Stimulated activated CD4-positive, alpha-beta T cell treated with anti-CD3 and anti-CD28 coated beads, Interleukin-2, amount 100 ng/mL, for 4 hours (primary cell): ENCODE data around the gene PACS2.

Source experiments
- DNase-seq: peaks from one replicate; pipeline ENCODE4 v3.0.0-alpha.2; 2020; ENCODE audit warnings: low read depth

PACS2 gene

DNA sequence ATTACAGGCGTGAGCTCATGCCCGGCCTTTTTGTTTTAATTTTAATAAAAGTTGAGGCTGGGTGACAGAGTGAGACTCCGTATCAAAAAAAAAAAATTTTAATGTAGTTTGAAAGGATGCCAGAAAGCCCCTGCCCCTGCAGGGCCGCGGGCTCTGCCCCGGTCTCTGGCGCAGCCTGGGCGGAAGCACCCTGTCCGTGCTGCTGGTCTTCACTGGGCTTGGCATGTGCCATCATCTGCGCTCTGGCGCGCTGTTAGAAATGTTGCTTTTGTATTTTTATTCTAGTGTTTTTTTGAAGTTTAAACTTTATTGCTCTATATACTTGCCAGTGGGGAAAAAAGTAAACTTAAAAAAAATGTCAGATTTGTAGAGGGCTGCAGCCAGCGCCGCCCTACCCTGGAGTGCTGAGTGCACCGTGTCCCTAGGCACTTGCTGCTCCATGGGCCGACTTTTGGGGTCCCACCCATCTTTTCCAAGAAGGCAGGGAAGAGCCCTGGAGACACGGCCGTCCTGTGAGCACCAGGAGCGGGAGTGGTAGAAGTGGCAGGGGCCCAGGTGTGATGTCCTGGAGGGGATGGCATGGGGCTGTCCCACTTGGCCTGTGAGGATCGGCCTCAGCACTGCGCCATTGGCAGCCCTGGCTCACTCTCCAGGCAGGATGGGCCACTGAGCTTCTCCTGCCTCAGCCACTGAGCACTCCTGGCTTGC lies 109.1 kb downstream of the PACS2 start:
- no peak for DNase-seq

- no peak for DNase-seq
Observed at GRCh38 chr14:105424861-105425260, 110.3 kb downstream of the PACS2 start.

- no peak for DNase-seq
Observed at GRCh38 chr14:105425823-105426247, 111.3 kb downstream of the PACS2 start.

GRCh38 chr14:105426416-105427130 lies 112.0 kb downstream of the PACS2 start:
- DNase-seq: no peak

- no peak for DNase-seq
Observed at GRCh38 chr14:105427412-105427811, 112.9 kb downstream of the PACS2 start.

DNA sequence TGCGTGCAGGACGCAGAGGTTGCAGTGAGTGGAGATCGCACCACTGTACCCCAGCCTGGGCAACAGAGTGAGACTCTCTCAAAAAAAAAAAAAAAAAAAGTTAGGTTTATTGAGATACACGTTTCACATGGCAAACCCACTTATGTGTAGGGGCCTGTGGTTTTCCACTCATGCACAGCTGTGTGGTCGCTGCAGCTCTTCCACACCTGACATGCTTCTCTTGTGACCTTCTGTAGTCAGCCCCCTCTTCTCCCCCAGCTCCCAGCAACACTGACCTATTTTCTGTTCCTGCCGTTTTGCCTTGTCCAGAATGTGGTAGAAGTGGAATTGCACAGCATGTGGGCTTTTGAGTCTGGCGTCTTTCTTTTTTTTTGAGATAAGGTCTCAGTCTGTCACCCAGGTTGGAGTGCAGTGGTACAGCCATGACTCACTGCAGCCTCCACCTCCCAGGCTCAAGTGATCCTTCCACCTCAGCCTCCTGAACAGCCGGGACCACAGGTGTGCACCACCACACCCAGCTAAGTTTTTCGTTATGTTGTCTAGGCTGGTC lies 113.5 kb downstream of the PACS2 start:
- no peak for DNase-seq

DNA sequence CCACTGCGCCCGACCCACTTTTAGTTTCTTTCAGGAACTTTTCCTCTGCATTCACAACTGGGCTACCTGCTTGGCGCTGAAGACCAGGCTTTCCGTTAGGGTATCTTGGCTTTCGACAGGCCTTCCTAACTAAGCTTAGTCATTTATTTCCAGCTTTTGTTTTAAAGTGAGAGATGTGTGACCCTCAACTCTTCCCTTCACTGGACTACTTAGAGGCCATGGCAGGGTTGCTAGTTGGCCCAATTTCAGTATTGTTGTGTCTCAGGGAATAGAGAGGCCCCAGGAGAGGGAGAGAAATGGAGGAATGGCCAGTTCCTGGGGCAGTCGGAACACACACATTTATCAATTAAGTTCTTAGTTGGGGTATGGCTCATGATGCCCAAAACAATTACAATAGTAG lies 115.5 kb downstream of the PACS2 start:
- no peak for DNase-seq

DNA sequence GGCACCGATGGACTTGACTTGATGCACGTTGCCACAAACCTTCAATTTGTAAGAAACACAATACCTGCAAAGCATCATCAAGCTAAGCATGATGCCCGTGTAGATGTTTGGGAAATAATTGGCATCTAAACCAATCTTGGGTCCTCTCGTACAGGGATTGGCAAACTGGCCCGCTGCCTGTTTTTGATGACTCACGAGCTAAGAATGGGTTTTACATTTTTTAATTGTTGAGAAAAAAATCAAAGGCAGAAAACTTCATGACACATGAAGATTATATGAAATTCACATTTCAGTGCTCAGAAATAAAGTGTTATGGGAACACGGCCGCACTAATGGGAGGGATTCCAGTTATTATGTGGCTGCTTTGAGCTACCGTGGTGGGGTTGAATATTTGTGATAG lies 116.0 kb downstream of the PACS2 start:
- no peak for DNase-seq

DNA sequence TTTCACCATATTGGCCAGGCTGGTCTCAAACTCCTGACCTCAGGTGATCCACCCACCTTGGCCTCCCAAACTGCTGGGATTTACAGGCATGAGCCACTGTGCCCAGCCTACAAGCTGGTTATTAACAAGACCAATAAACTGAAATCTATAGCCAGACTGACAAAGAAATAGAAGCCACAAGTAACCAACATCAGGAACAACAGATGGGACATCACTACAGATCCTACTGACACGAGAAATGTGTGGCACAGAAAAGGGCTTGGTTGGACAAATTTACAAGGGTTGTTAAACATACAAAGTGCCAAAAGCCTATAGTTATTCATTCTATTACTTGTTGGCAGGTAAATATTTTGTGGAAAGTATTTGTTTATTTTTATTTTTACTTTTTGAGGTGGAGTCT lies 116.7 kb downstream of the PACS2 start:
- no peak for DNase-seq

- no peak for DNase-seq
Observed at GRCh38 chr14:105432657-105433056, 118.1 kb downstream of the PACS2 start.

GRCh38 chr14:105433161-105433605 lies 118.6 kb downstream of the PACS2 start:
- no peak for DNase-seq

DNA sequence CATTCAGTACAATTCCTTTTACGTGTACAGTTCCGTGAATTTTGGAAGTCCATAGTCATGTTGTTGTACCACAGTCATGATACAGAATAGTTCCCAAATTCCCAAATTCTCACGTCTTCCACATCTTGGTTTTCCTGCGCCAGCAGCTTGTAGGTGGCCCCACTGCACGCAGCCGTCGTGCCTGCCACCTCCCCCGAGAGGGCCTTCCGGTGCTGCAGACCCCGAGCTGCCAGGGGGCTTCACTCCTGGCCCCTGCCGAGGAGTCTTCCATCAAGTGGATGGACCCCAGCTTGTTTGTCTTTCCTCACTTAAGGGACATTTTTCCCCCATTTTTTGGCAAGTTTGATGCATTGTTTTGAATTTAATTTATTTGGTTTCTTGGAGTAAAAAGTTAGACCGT lies 121.9 kb downstream of the PACS2 start:
- DNase-seq: no peak

GRCh38 chr14:105436891-105437722 lies 122.6 kb downstream of the PACS2 start:
- DNase-seq: no peak

GRCh38 chr14:105437723-105438500 lies 123.4 kb downstream of the PACS2 start:
- no peak for DNase-seq

DNA sequence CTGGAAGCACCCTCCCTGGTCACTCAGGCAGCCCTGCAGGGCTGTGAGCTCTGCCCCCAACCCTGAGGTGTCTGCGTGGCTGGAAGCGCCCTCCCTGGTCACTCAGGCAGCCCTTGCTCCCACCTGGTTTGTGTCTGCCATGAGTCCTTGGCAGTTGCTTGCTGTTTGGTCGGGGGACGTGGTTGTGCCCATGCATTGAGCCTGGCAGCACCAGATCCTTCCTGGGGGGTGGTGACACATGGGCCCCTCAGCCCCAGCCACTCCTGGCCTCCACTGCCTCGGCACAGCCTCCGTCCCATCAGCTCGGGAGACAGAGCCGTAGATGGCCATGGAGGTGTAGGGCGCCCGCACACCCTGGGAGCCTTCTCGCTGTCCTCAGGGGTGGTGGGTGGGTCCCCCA lies 124.6 kb downstream of the PACS2 start:
- DNase-seq: no peak

- no peak for DNase-seq
Observed at GRCh38 chr14:105439710-105440553, 125.4 kb downstream of the PACS2 start.

DNA sequence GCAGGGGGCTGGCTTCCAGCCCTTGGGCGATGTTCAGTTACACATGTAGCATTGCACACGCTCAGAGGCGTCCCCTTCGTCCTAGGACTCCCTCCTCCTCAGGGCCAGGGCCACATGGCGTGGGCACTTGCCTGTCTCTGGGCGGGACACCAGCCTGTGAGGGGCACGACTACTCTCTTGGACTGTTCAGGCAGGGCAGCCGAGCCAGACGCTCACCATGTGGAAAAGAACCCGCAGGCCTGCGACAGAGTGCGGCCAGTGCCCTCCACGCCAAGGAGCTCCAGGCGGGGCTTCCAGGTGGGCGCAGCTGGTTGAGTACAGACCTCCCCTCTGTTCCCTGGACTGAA lies 126.0 kb downstream of the PACS2 start:
- DNase-seq: no peak

- no peak for DNase-seq
Observed at GRCh38 chr14:105440992-105441391, 126.4 kb downstream of the PACS2 start.

DNA sequence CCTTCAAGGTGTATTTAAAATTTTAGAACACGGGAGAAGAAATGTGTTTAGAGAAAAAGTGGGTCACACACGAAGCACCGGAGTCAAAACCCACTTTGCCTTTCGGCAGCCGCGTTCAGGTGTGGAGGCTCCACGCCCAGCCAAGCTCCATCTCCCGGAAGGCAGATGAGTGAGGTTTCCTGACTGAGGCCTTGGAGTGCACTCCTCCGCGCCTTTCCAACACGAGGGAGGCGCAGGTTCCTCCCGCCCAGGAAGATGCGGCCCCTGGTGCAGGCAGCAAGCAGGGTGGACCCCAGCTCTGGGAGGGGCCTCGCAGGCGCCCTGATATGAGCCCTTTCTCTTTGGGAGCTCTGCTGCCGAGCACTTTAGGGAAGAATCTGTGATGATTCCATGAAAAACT lies 127.6 kb downstream of the PACS2 start:
- DNase-seq: no peak

DNA sequence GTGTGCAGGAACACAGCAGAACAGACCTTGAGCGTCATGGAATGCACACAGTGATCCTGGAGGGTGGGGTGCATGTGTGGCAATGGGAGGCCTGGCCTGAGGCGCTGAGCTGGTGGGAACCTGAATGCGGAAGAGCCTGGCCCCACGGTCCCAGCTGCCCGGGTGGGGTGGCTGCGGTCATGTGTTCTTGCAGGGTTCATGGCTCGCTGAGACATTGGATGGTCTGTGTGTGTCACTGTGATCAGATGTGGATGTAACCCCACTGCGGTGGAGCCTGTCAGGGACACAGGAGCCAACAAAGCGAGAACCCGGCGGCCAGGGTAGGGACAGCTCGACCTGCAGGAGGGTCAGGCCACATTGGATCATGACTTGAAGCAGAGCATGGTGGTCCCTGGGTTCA lies 128.3 kb downstream of the PACS2 start:
- no peak for DNase-seq

DNA sequence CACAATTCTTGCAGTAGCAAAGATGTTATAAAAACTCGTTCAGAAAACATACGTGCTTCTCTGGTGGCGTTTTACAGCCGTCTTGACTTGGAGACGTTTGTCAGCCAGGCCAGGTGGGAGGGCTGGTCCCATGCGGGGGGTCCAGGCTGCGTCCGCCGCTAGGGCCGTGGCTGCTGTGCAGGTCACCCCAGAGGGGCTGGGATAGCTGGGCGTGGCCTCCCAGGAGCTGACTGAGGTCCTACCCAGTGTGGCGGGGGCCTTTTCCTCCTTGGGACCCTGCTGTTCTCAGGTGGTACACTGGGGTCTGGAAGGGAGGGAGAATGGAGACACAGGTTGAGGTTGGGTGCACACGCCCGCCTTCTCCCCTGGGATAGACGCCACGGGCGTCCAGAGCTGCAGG lies 130.3 kb downstream of the PACS2 start:
- no peak for DNase-seq
